PFSK-1 (cell line): ENCODE measurements around the gene KRTAP4-6.

Experiments
- POLR2AphosphoS5 ChIP-seq: IDR thresholded peaks from 2 replicates; pipeline ENCODE4 v1.6.1; 2012; ENCODE audit warnings: low read depth, mild to moderate bottlenecking, control low read depth, low read length, moderate library complexity
- SIN3A ChIP-seq: IDR thresholded peaks from 2 replicates; pipeline ENCODE4 v1.6.1; 2012; ENCODE audit warnings: mild to moderate bottlenecking, low read length, moderate library complexity, borderline replicate concordance; ENCODE audit not compliant: insufficient read depth
- TF ChIP-seq, protein P1 (sequence below), 2 experiments: IDR thresholded peaks; 2 replicates each; pipeline versions ENCODE4 v1.6.1 to v1.8.0; 2011 to 2012; ENCODE audit warnings: low read depth in 2 of 2, low read length in 2 of 2, control low read depth in 1 of 2, inconsistent platforms in 1 of 2, mild to moderate bottlenecking in 1 of 2, moderate library complexity in 1 of 2; ENCODE audit not compliant: insufficient read depth in 1 of 2

DNA sequence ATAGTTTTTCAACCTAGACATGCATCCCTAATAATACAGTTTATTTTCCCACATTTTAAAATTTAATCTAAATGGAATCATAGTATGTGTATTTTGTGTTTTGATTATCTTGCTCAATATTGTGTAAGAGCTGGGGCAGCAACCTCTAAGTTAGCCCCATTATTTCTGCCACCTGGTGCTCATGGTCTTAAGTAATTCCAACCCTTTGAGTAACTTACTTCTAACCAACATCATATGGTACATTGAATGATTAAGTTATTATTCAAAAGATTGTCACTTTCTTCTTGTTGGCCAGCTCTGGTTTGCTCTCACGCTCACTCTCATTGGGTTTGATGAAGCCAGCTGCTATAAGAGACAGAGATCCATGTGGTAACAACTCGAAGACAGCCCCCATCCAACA, 31.5 kb upstream of the KRTAP4-6 start:
- TF ChIP-seq POLR2AphosphoS5 (no peak), SIN3A (no peak)
- TF ChIP-seq, protein P1, sequence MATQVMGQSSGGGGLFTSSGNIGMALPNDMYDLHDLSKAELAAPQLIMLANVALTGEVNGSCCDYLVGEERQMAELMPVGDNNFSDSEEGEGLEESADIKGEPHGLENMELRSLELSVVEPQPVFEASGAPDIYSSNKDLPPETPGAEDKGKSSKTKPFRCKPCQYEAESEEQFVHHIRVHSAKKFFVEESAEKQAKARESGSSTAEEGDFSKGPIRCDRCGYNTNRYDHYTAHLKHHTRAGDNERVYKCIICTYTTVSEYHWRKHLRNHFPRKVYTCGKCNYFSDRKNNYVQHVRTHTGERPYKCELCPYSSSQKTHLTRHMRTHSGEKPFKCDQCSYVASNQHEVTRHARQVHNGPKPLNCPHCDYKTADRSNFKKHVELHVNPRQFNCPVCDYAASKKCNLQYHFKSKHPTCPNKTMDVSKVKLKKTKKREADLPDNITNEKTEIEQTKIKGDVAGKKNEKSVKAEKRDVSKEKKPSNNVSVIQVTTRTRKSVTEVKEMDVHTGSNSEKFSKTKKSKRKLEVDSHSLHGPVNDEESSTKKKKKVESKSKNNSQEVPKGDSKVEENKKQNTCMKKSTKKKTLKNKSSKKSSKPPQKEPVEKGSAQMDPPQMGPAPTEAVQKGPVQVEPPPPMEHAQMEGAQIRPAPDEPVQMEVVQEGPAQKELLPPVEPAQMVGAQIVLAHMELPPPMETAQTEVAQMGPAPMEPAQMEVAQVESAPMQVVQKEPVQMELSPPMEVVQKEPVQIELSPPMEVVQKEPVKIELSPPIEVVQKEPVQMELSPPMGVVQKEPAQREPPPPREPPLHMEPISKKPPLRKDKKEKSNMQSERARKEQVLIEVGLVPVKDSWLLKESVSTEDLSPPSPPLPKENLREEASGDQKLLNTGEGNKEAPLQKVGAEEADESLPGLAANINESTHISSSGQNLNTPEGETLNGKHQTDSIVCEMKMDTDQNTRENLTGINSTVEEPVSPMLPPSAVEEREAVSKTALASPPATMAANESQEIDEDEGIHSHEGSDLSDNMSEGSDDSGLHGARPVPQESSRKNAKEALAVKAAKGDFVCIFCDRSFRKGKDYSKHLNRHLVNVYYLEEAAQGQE (IDR thresholded peaks at IDR 0.05; ENCODE audit: insufficient read depth in 1 of 2, low read depth in 2 of 2, low read length in 2 of 2): no peak
